Measurements from ENCODE around the gene COL5A1.

Gene COL5A1

GRCh38 chr9:134835987-134836386 is 194.4 kb downstream of the COL5A1 start:
- DNase-seq (ENCODE audit: low read depth), result no peak
- TF ChIP-seq CTCF (conservative IDR thresholded peaks at IDR 0.05; ENCODE audit: low read depth, low read length), result no peak
- no peak overlapping the region for H3K4me3 ChIP-seq (ENCODE audit: low read length)

- no peak for DNase-seq (ENCODE audit: low read depth)
- TF ChIP-seq CTCF (conservative IDR thresholded peaks at IDR 0.05; ENCODE audit: low read depth, low read length), result no peak
- H3K4me3 ChIP-seq (ENCODE audit: low read length), result no peak overlapping the region
Measured at GRCh38 chr9:134836406-134836970, 194.9 kb downstream of the COL5A1 start.

GRCh38 chr9:134837529-134837928 is 195.9 kb downstream of the COL5A1 start:
- no peak for DNase-seq (ENCODE audit: low read depth)

GRCh38 chr9:134838651-134839454 is 197.2 kb downstream of the COL5A1 start:
- DNase-seq (ENCODE audit: low read depth), result no peak
- no peak overlapping the region for H3K4me3 ChIP-seq (ENCODE audit: low read length)

More at GRCh38 chr9:134837529-134837928, 195.9 kb downstream of the COL5A1 start:
- no peak for TF ChIP-seq CTCF (conservative IDR thresholded peaks at IDR 0.05; ENCODE audit: low read depth, low read length)
- H3K4me3 ChIP-seq (ENCODE audit: low read length), result no peak overlapping the region

GRCh38 chr9:134839455-134840125 is 198.0 kb downstream of the COL5A1 start:
- no peak overlapping the region for H3K4me3 ChIP-seq (ENCODE audit: low read length)
- TF ChIP-seq CTCF (conservative IDR thresholded peaks at IDR 0.05; ENCODE audit: low read depth, low read length), result peak; percentile 2
- no peak for DNase-seq (ENCODE audit: low read depth)

More at GRCh38 chr9:134838651-134839454, 197.2 kb downstream of the COL5A1 start:
- TF ChIP-seq CTCF (conservative IDR thresholded peaks at IDR 0.05; ENCODE audit: low read depth, low read length), result no peak

- TF ChIP-seq CTCF (conservative IDR thresholded peaks at IDR 0.05; ENCODE audit: low read depth, low read length), result no peak
- H3K4me3 ChIP-seq (ENCODE audit: low read length), result no peak overlapping the region
- DNase-seq (ENCODE audit: low read depth), result no peak
Measured at GRCh38 chr9:134840511-134840910, 198.9 kb downstream of the COL5A1 start.
